ENCODE data around the gene EN2.

EN2 gene

DNA sequence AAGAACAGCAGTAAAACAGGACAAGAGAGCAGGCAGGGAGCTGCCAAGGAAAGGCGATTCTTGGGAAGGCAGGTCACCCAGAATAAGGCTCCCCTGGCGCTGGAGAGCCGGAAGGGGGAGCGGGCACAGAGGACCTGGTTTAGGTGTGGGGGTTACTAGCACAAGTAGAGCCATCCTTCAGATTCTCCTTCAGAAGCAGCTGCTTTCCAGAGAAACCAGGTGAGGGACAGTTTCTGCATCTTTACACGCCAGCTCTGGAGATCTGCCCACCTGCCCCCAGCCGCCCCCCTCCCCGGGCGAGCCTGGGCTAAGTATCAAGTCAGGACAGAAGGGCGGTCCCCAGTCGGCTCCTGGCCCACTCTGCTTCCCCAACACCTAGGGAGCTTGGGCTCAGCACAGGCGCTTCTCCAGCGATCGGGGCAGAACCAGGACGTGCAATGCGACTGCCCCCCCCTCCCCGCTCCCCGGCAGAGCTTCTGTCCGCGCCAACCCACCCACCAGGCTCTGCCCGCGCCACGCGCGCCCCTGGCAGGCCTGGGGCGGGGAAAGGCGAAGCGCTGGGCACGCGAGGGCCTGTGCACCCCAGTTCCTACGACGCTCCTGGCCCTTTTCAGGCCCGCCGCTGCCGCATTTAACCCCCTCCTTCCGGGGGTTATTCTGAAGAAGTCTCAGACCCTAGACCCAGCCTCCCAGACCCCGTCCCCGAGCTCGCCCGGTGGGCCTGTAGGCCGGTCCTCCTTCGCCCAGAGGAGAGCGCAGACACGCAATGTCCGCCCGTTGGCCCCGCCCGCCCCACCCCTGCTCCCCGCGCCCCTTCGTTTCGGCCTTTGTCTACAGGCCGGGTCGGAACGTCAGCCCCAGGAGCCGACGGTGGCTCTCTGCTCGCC is 4.4 kb upstream of the EN2 start:
- in situ Hi-C loops (cut with HindIII; ENCODE audit: low sequenced_read_pairs), result no loop called here
- no peak for DNase-seq (ENCODE audit: low read depth, low spot score)
- no peak overlapping the region for H3K4me3 ChIP-seq (ENCODE audit: low read depth, low read length)
- TF ChIP-seq, protein P1, sequence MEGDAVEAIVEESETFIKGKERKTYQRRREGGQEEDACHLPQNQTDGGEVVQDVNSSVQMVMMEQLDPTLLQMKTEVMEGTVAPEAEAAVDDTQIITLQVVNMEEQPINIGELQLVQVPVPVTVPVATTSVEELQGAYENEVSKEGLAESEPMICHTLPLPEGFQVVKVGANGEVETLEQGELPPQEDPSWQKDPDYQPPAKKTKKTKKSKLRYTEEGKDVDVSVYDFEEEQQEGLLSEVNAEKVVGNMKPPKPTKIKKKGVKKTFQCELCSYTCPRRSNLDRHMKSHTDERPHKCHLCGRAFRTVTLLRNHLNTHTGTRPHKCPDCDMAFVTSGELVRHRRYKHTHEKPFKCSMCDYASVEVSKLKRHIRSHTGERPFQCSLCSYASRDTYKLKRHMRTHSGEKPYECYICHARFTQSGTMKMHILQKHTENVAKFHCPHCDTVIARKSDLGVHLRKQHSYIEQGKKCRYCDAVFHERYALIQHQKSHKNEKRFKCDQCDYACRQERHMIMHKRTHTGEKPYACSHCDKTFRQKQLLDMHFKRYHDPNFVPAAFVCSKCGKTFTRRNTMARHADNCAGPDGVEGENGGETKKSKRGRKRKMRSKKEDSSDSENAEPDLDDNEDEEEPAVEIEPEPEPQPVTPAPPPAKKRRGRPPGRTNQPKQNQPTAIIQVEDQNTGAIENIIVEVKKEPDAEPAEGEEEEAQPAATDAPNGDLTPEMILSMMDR (IDR thresholded peaks at IDR 0.05; ENCODE audit: low read depth, low read length), result no peak

DNA sequence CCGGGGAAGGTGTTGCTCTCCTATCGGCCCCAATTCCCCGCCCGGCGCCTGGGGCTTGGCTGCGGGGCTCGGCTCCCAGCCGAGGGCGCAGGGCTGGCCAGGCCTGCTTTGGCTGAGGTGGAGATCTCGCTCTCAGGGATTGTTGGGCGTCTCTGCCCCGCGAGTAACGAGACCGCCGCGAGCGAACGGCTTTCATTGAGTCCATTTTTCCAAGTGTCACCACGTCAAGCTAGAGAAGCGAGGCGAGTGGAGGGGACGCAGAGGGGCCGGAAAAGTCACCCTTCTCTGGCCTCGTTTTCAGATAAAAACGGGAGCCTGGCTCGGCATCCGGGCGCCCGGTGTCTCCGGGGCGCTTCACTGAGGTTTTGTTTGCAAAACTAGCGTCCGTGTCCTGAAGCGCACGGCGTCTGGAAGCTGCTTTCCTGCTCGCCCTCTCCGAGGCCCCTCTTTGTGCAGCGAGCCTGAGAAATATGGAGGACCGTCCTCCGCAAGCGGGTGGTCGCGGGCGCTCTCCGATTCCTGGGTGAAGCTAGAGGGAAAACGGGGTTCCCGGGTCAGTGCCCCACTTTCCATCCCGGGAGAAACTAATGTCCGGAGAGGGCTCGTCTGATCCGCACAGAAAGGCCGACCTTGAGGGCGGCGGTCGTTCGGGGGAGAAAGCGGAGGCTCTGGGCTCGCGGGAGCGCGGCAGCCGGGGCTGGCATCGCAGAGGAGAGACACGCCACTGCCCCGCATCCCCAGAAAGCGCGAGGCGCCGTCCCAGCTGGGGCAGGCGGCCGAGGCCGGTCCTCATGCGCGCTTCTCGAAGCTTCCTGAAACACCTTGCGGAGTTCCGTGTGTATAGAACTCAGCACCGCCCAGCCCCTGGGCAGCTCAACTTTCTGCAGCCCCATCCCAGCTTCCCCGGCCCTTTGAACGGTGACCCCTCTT is 3.5 kb upstream of the EN2 start:
- H3K4me3 ChIP-seq (ENCODE audit: low read depth, low read length), result no peak overlapping the region

DNA sequence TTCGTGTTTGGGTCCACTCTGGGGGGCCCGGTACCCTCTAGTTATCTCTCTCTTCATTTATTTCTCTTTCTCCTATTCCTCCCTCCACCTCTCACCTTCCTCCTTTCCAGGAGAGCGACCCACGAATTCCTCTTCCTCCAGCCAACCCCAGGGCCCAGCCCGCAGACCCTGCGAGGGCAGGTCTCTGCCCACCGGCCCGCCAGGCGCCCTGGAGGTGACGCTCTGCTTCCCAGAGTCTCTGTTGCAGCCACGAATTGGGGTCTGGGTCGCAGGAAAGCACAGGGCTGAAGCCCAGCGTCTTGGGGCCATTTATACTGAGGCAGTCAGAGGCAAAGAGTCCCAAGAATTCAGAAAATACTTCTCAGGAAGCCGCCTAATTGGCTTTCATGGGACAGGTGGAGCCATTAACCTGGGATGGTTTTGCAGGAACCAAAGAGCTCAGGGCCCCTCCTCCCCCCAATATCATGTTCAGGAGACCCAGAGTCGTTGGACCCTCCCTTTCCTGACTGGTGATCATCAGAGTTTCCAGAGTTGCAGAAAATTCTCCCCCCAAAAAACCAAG is 2.7 kb upstream of the EN2 start:
- DNase-seq (ENCODE audit: low read depth, low spot score), result no peak
- TF ChIP-seq, protein P1 (IDR thresholded peaks at IDR 0.05; ENCODE audit: low read depth, low read length), result no peak
- no peak overlapping the region for H3K4me3 ChIP-seq (ENCODE audit: low read depth, low read length)
- in situ Hi-C loops (cut with HindIII; ENCODE audit: low sequenced_read_pairs), result no loop called here

More for the DNA sequence above, 3.5 kb upstream of the EN2 start:
- DNase-seq (ENCODE audit: low read depth, low spot score), result no peak
- in situ Hi-C loops (cut with HindIII; ENCODE audit: low sequenced_read_pairs), result no loop called here
- TF ChIP-seq, protein P1 (IDR thresholded peaks at IDR 0.05; ENCODE audit: low read depth, low read length), result no peak

DNA sequence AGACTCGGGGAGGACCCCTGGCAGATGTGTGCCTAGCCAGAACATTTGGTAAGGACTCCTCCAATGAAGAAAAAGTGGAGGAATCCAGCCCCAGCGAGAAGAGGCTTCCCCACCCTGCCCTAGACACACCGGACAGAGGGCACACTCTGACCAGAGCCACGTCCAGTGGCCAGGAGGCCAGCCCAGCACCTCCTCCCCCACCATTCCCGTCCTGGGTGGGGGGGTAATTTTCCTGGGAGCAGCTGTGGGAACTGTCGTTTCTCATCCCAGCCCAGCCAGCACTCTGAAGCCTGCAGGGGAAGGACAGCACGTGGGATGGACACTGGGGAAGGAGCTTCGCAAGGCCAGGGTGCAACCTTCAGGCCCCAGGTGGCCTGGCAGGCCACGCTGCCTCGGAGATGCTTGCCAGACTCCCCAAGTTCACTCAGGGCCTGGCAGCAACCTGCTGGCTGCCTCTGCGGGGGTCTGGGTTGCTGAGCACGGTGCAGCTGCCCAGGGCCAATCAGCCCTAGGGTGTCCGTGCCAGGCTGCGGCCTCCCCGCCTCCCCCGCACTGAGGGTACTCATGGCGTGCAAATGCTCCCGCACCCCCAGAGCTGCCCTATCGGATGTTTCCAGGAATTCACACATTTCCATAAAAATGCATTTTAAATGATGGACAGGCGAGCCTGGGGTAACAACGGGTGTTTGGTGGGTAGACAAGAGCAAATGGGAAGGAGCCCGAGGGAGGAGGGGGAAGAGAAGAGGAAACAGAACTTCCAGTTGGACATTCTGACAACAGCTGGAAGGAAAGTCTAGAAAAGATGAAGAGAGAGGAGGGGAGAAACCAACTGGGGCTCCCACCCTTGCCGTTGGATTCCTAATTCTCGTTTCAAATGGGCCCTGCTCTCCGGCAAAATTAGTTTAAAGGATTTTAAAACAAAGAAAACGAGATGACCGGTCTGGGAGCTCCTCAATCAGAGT is 1.9 kb upstream of the EN2 start:
- in situ Hi-C loops (cut with HindIII; ENCODE audit: low sequenced_read_pairs), result no loop called here
- no peak for DNase-seq (ENCODE audit: low read depth, low spot score)
- no peak overlapping the region for H3K4me3 ChIP-seq (ENCODE audit: low read depth, low read length)
- TF ChIP-seq, protein P1 (IDR thresholded peaks at IDR 0.05; ENCODE audit: low read depth, low read length), result no peak

DNA sequence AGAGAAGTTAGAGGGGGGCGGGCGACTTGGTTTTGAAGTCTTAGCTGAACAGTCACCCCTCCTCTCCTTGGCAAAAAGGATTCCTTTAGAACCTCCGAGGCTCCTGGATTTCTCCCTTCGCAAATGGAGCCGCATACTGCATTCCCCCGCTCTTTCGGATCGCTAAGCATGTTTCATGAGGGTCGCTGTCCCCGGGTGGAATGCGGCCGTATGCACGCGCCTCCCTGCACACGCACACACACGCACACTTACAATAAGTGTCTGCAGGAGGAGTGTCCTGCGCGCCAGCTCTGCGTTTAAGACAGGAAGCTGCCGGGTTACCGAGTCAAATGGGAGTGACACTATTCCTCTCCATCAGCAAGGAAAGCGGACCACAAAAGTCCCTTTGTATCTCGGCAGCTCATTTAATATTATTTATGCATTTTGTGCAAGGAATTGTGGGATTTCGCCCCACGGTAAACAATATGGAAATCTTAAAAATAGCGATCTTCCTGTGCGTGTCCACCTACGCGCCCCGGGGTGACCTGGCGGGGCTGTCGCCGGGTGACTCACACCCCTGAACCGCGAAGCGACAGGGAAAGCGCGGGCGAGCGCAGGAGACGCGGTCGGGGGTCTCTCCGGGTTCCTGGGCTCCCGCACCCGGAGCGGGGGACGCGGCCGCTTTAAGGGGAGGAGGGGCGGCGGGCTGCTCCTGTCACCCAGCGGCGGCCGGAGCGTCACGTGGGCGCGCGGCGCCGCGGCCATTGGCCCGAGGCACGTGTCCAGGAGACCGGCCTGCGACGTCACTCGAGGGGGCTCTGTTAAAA is 988 bp upstream of the EN2 start:
- TF ChIP-seq, protein P1 (IDR thresholded peaks at IDR 0.05; ENCODE audit: low read depth, low read length), result no peak
- DNase-seq (ENCODE audit: low read depth, low spot score), result peak; percentile 52
- H3K4me3 ChIP-seq (ENCODE audit: low read depth, low read length), result peak overlapping the region; percentile 32
- in situ Hi-C loops (cut with HindIII; ENCODE audit: low sequenced_read_pairs), result no loop called here
